ENCODE data around the gene PCBP4. TPM values are rescaled to one million over a fixed set of nuclear protein-coding genes. Genes with fewer than 3 reads are reported as not detected.

PCBP4 gene
- 10 to 100 TPM; 12.7 to 16.1 TPM for total RNA-seq

DNA sequence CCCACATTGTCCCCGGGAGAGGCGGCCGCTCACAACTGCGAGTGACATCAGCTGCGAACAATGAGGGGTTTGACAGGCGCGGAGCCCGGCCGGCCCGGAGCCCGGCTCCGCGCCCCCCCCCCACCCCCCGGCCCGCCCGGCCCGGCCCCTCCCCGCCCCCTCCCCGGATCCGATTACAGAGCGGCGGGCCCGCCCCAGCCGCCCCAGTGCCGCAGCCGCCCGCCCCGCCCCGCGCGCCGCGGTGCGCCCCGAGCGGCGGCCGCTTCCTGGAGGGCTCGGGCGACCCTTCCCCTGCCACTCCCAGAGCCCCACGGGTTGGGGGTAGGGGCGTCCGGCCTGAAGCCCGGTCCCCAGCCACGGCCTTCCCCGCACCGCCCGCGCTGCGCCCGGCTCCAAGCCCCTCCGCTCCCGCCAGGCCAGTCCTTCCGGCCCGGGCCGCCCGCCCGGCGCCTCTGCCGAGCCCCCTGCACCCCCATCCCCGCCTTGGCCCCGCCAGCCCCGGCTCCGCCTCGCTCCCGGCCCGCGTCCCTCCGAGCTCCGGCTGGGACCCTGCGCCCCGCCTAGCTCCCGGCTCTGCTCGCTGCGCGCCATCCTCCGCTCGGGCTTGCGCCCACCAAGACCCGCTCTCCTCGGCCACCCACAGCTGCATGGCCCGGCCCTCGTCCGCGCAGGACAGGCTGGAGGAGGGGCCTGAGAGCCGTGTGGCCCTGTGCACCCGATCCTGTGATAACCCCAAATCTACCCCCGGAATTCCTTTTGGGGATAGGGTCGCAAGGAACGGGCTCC lies at the start of gene PCBP4:
Gene PCBP4 (minus strand): TSS at position 71 of the 786 bp plus-strand sequence. CDS start 6,214 bp downstream, outside the sequence.
- Mint-ChIP-seq H3K36me3 (ENCODE audit: low read depth) (no peaks in the 10 kb centered on the region), H3K4me1 (ENCODE audit: low read depth) (peaks cover 21% of the 10 kb centered on the region), H3K27me3 (ENCODE audit: low read depth) (peaks cover 6% of the 10 kb centered on the region), H3K27ac (peak within 1 kb of the TSS; percentile 64), H3K9me3 (ENCODE audit: insufficient read depth) (no peaks in the 10 kb centered on the region), H3K4me3 (peak within 1 kb of the TSS; percentile 75)
- peak; percentile 45 for DNase-seq
- ChIA-PET POLR2A (interaction anchor here (1.1 kb wide), 1 partner anchor 28 kb away, joined by 3 read pairs; the partner anchor contains the start of gene RPL29), CTCF (interaction anchor here (3.8 to 4.0 kb wide), 2 partner anchors 15 to 25 kb away, joined by 14 to 19 read pairs; partner anchors contain the start of genes ACY1, PARP3 and RRP9)
- ATAC-seq, result peak; percentile 62

DNA sequence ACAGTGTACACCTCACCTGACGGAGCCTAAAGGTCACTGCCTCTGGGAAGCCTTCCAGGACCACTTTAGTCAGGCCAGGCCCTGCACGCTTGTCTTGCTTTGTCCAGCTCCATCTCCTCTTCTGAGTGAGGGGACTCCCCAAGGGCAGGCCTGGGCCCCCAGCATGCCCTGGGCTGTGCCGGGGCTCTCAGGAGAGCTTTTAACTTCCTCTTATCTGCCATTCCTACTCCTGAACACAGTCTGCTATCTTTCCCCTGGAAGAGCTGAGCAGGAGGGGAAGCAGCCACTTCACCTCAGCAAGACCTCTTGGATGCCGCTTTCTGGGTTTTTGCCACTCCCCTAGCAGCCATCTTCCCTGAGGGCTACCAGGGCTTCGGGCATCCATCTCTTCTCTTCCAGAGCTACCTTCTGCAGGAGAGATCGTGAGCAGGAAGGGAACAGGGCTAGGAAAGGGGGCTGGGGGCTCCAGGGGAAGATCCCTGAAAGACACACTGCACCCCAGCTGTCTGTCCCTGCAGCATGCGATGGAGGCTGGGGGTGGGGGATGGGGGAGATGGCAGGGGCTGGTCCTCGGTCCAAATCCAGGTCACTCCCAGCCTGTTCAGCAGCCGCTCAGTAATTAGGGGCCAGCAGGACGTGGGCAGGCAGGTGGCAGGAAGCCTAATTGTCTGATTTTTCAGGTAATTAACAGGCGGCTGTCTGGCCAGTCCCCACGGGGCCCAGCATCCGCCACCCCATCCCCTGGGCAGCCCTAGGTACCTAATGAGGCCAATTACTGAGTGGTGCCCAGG lies 48.4 kb upstream of the PCBP4 start:
- Mint-ChIP-seq H3K4me1 (ENCODE audit: low read depth) (peaks cover 3% of the 10 kb centered on the region), H3K4me3 (no peak overlapping the region), H3K9me3 (ENCODE audit: insufficient read depth) (no peaks in the 10 kb centered on the region), H3K27me3 (ENCODE audit: low read depth) (no peaks in the 10 kb centered on the region), H3K36me3 (ENCODE audit: low read depth) (no peaks in the 10 kb centered on the region), H3K27ac (no peak overlapping the region)
- POLR2A ChIA-PET, result no interaction called here
- ATAC-seq (no peak), DNase-seq (no peak)
- CTCF ChIA-PET, result interaction anchor here (0.9 to 1.7 kb wide), 5 partner anchors 14 to 105 kb away, joined by 3 to 4 read pairs (median 4); partner anchors contain the start of gene DUSP7

GRCh38 chr3:52014613-52015012 lies 47.4 kb upstream of the PCBP4 start:
- Mint-ChIP-seq H3K4me1 (ENCODE audit: low read depth) (peaks cover 3% of the 10 kb centered on the region), H3K36me3 (ENCODE audit: low read depth) (no peaks in the 10 kb centered on the region), H3K9me3 (ENCODE audit: insufficient read depth) (no peaks in the 10 kb centered on the region), H3K4me3 (no peak overlapping the region), H3K27me3 (ENCODE audit: low read depth) (peaks cover 3% of the 10 kb centered on the region), H3K27ac (no peak overlapping the region)
- ATAC-seq, result no peak
- ChIA-PET CTCF (interaction anchor here (0.9 to 1.7 kb wide), 5 partner anchors 13 to 109 kb away, joined by 3 to 5 read pairs (median 4); no protein-coding TSS in a partner anchor), POLR2A (no interaction called here)
- no peak for DNase-seq

DNA sequence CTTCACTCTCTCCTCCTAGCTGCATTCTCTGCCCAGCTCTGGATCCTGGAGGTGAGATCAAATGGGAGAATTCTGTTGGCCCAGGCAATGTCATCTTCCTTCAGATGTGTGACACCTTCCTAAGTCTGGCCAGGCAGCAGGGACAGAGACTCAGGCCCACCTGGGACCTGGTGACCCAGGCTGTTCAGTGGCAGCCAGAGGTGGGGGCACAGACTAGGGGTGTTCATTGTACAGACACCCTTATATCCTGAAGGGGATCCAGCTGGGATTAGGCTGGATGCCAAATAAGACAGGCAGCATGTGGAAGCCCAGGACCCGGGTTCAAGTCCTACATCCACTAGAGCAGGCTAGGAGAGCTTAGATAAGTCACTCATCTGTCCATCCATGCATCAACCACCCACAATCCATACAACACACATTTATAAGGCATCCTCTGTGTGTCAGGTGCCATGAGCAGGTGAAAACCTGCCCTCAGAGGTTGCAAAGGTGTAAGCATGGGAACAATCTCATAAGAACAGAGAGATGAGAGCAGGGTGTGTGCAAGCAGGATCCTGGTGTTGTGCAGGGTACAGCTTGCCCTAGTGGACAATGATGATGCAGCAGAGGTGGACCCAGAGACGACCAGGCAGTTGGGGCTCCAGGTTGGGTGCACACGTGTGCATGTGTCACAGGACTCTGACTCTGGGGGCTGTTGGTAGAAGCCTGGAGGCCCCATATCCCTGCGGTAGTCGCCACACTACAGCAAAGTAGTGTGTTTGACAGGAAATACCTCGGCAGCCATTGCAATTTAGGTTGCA lies 46.7 kb upstream of the PCBP4 start:
- DNase-seq, result no peak
- Mint-ChIP-seq H3K4me1 (ENCODE audit: low read depth) (peaks cover 3% of the 10 kb centered on the region), H3K36me3 (ENCODE audit: low read depth) (no peaks in the 10 kb centered on the region), H3K4me3 (no peak overlapping the region), H3K9me3 (ENCODE audit: insufficient read depth) (no peaks in the 10 kb centered on the region), H3K27ac (no peak overlapping the region), H3K27me3 (ENCODE audit: low read depth) (peaks cover 3% of the 10 kb centered on the region)
- POLR2A ChIA-PET, result interaction anchor here (1.5 kb wide), 1 partner anchor 13 kb away, joined by 3 read pairs; no protein-coding TSS in a partner anchor
- ATAC-seq, result no peak
- CTCF ChIA-PET, result interaction anchor here (0.8 to 1.7 kb wide), 5 partner anchors 12 to 110 kb away, joined by 3 to 5 read pairs (median 4); no protein-coding TSS in a partner anchor

DNA sequence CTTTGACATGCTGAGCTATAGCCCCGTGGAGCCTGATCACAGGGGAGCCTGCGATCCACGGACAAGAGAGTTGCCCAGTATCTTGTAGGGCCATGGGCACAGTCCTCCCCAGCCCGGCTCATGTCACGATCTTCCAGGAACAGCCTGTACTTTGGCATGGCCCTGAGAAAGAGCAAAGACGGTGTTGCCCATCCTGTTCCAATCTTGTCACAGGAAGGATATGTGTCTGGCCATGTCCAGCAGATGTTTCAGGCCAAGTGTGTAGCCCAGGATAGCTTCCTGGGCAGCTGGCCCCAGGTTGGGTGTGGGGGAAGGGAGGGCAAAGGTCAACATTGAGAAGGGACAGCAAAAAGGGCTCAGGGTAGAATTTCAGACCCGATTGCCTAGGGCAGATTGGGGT lies 45.4 kb upstream of the PCBP4 start:
- ChIA-PET CTCF (interaction anchor here (1.3 to 2.2 kb wide), 3 partner anchors 11 to 132 kb away, joined by 3 to 9 read pairs (median 4); no protein-coding TSS in a partner anchor), POLR2A (interaction anchor here (1.5 to 1.7 kb wide), 2 partner anchors 11 to 17 kb away, joined by 3 to 7 read pairs; partner anchors contain the start of gene RPL29)
- DNase-seq (no peak), ATAC-seq (no peak)
- peaks cover 3% of the 10 kb centered on the region for H3K27me3 Mint-ChIP-seq (ENCODE audit: low read depth)
- H3K9me3 Mint-ChIP-seq (ENCODE audit: insufficient read depth), result no peaks in the 10 kb centered on the region
- no peak overlapping the region for H3K27ac Mint-ChIP-seq
- no peaks in the 10 kb centered on the region for H3K36me3 Mint-ChIP-seq (ENCODE audit: low read depth)
- peaks cover 3% of the 10 kb centered on the region for H3K4me1 Mint-ChIP-seq (ENCODE audit: low read depth)
- H3K4me3 Mint-ChIP-seq, result no peak overlapping the region

DNA sequence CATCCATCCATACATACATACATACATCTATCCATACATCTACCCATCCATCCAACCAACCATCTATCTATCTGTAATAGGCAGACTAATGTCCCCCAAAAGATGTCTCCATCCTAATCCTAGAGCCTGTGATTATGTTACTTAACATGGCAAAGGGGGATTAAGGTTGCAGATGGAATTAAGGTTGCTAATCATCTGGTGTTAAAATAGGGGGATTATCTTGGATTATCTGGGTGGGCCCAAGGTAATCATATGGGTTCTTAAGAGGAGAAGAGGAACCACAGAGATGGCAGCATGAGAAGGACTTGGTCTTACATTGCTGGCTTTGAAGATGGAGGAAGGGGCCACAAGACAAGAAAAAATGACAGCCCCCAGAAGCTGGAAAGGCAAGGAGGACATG lies 43.2 kb upstream of the PCBP4 start:
- ATAC-seq (no peak), DNase-seq (no peak)
- Mint-ChIP-seq H3K9me3 (ENCODE audit: insufficient read depth) (no peaks in the 10 kb centered on the region), H3K27me3 (ENCODE audit: low read depth) (peaks cover 3% of the 10 kb centered on the region), H3K4me1 (ENCODE audit: low read depth) (peaks cover 13% of the 10 kb centered on the region), H3K27ac (no peak overlapping the region), H3K4me3 (no peak overlapping the region), H3K36me3 (ENCODE audit: low read depth) (no peaks in the 10 kb centered on the region)
- CTCF ChIA-PET, result no interaction called here
- POLR2A ChIA-PET, result no interaction called here

GRCh38 chr3:52007291-52007690 lies 40.0 kb upstream of the PCBP4 start:
- Mint-ChIP-seq H3K4me1 (ENCODE audit: low read depth) (peaks cover 9% of the 10 kb centered on the region), H3K27ac (no peak overlapping the region), H3K9me3 (ENCODE audit: insufficient read depth) (no peaks in the 10 kb centered on the region), H3K4me3 (no peak overlapping the region), H3K27me3 (ENCODE audit: low read depth) (peaks cover 3% of the 10 kb centered on the region), H3K36me3 (ENCODE audit: low read depth) (no peaks in the 10 kb centered on the region)
- POLR2A ChIA-PET, result no interaction called here
- CTCF ChIA-PET, result interaction anchor here (1.0 to 1.5 kb wide), 2 partner anchors 49 to 52 kb away, joined by 3 read pairs; partner anchors contain the start of gene DUSP7
- DNase-seq, result no peak
- no peak for ATAC-seq

DNA sequence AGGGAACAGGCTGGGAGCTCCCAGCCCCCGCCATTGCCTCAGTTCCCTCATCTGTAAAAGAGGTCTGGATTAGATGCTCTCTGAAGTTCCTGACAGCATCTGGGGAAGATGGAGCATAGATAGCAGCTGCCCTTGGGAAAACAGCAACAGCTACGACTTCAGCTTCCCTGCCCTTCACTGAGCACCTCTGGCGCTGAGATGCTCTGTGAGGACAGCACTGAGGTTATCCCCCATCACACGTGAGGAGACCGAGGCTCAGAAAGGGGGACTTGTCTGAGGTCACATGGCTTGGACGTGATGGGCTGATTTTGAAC lies 39.5 kb upstream of the PCBP4 start:
- no peak for ATAC-seq
- H3K4me3 Mint-ChIP-seq, result no peak overlapping the region
- CTCF ChIA-PET, result interaction anchor here (1.0 kb wide), 1 partner anchor 49 kb away, joined by 3 read pairs; the partner anchor contains the start of gene DUSP7
- no peak for DNase-seq
- H3K9me3 Mint-ChIP-seq (ENCODE audit: insufficient read depth), result no peaks in the 10 kb centered on the region
- H3K36me3 Mint-ChIP-seq (ENCODE audit: low read depth), result no peaks in the 10 kb centered on the region
- H3K27me3 Mint-ChIP-seq (ENCODE audit: low read depth), result peaks cover 3% of the 10 kb centered on the region
- peaks cover 13% of the 10 kb centered on the region for H3K4me1 Mint-ChIP-seq (ENCODE audit: low read depth)
- no peak overlapping the region for H3K27ac Mint-ChIP-seq
- POLR2A ChIA-PET, result no interaction called here

- H3K27ac Mint-ChIP-seq, result peak overlapping the region; percentile 25
These were observed 39.0 kb upstream of the PCBP4 start for GRCh38 chr3:52006017-52006819.

DNA sequence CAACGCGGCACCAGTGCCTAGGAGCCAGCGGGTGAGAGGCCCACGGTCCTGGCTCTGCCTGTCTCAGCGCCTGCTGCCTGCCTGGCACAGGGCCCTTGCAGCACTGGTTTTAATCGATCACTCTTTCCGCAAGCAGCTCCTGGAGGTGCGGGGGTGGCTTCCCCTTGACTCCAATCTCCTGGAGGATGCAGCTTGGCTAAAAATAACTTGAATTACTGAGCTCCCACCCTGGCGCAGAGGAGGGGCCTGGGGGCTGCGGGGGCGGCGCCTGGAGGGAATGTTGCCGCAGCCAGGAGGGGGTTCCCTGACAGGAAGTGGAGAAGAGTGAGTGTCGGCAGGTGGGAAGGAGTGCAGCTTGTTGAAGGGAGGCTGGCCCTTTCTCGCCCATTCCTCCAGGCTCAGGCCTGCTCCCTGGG lies 38.3 kb upstream of the PCBP4 start:
- Mint-ChIP-seq H3K9me3 (ENCODE audit: insufficient read depth) (no peaks in the 10 kb centered on the region), H3K4me3 (no peak overlapping the region), H3K36me3 (ENCODE audit: low read depth) (no peaks in the 10 kb centered on the region), H3K27ac (no peak overlapping the region), H3K4me1 (ENCODE audit: low read depth) (peaks cover 19% of the 10 kb centered on the region), H3K27me3 (ENCODE audit: low read depth) (peaks cover 3% of the 10 kb centered on the region)
- no peak for DNase-seq
- ChIA-PET CTCF (interaction anchor here (0.8 to 6.4 kb wide), 5 partner anchors 10 to 334 kb away, joined by 3 to 115 read pairs (median 9); partner anchors contain the start of genes POC1A and RPL29), POLR2A (interaction anchor here (0.7 kb wide), 1 partner anchor 10 kb away, joined by 3 read pairs; the partner anchor contains the start of gene RPL29)
- no peak for ATAC-seq

More at GRCh38 chr3:52006017-52006819, 39.0 kb upstream of the PCBP4 start:
- ChIA-PET CTCF (interaction anchor here (0.8 to 6.4 kb wide), 5 partner anchors 11 to 333 kb away, joined by 3 to 115 read pairs (median 9); partner anchors contain the start of genes POC1A and RPL29), POLR2A (interaction anchor here (0.7 kb wide), 1 partner anchor 10 kb away, joined by 3 read pairs; the partner anchor contains the start of gene RPL29)
- DNase-seq (no peak), ATAC-seq (no peak)
- peaks cover 19% of the 10 kb centered on the region for H3K4me1 Mint-ChIP-seq (ENCODE audit: low read depth)
- no peaks in the 10 kb centered on the region for H3K36me3 Mint-ChIP-seq (ENCODE audit: low read depth)
- H3K9me3 Mint-ChIP-seq (ENCODE audit: insufficient read depth), result no peaks in the 10 kb centered on the region
- peaks cover 3% of the 10 kb centered on the region for H3K27me3 Mint-ChIP-seq (ENCODE audit: low read depth)
- H3K4me3 Mint-ChIP-seq, result no peak overlapping the region

All from activated CD8-positive, alpha-beta T cell treated with anti-CD3 and anti-CD28 coated beads, Interleukin-2, amount 10 ng/mL, durations not matched to agents 7 days and 5 days (primary cell).